Measurements from ENCODE around the gene IL22RA1. TPM values are rescaled to one million over a fixed set of nuclear protein-coding genes. Genes with fewer than 3 reads are reported as not detected.

The IL22RA1 gene, protein sequence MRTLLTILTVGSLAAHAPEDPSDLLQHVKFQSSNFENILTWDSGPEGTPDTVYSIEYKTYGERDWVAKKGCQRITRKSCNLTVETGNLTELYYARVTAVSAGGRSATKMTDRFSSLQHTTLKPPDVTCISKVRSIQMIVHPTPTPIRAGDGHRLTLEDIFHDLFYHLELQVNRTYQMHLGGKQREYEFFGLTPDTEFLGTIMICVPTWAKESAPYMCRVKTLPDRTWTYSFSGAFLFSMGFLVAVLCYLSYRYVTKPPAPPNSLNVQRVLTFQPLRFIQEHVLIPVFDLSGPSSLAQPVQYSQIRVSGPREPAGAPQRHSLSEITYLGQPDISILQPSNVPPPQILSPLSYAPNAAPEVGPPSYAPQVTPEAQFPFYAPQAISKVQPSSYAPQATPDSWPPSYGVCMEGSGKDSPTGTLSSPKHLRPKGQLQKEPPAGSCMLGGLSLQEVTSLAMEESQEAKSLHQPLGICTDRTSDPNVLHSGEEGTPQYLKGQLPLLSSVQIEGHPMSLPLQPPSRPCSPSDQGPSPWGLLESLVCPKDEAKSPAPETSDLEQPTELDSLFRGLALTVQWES
- total RNA-seq, result under 0.01 TPM in 1 of 2 replicates, not detected in the other

DNA sequence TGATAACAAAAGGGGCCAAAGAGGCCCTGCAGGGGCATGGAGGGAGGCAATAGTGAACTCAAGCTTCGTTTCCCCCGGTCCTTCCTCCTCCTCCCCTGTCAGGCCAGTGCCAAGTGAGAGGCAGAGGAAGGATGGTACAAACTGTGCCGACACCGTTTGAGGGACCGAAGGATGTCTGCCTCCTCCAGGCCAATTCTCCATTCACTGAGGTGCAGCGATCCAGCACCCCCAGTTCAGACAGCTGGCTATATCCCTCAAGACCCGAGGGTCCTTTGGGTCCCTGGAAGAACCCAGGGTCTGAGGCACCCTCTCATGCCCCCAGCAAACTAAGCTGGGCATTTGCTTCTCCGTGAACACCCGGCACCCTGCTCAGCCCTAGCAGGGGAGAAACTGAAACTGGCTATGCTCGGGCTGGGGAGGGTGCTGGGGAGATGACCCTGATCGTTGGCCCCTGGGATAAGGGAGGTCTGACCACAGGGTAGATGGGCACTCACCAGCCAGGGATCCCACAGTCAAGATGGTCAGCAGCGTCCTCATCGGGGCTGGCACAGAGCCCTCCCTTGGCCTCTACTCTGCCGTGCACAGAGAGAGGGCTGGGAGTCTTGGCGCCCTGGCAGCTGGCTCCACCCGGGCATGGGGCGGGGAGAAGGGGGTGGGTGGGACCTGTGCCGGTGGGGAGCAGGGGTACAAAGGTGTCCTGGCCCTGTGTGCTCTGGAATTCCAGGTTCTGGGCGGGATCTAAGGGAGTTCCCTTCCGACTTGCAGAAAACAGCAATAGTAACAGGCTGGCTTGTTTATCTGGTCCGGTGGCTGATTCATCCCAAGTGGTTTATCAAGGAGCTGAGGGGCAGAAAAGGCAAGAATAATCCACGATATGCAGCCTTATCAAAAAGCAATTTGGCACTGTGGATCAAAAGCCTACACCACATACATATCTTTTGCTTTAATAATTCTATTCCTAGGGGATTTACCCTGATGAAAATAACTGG, at the start of gene IL22RA1:
Gene IL22RA1, minus strand, starts transcription at position 595 of the 989 bp plus-strand sequence. Its CDS starts 58 bp downstream, at position 537.

DNA sequence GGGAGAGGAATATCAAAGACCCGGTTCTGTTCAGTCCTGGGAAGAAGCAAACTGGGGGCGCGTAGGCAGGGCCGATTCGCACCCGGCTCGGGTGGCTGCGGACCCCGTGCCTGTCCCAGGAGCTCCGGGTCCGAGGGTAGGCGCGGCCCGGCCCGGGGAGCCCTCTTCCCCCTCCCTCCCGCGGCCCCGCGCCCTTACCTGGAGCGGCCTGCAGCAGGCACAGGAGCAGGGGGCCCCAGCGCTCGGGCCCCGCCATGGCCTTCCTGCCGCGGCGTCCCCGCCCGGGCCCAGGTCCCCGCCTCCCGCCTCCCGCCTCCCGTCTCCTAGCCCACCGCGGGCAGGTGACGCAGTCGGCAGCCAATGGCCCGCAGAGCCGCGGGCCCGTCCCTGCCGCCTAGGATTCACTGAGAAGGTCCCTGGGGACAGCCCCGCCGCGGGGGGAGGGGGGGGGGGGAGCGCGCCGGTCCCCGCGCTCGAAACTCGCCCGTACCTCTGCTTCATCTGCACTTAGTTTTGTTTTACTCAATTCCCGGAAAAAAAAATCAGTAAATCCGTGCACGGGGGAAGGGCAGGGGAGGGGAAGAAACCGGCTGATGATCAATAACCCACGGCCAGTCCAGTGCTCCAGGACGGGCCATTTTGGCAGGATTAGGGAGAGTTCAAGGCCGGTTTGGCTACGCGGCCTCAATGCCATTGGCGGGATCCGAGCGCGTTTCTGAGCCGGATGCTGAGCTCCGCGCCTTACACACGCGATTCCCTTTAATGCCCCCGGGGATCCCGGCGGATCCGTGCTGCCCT, 44.3 kb upstream of the IL22RA1 start, which contains the start of gene IFNLR1:
Gene IFNLR1, minus strand, starts transcription at position 297 of the 798 bp plus-strand sequence. Its CDS starts 41 bp downstream, at position 256.

DNA sequence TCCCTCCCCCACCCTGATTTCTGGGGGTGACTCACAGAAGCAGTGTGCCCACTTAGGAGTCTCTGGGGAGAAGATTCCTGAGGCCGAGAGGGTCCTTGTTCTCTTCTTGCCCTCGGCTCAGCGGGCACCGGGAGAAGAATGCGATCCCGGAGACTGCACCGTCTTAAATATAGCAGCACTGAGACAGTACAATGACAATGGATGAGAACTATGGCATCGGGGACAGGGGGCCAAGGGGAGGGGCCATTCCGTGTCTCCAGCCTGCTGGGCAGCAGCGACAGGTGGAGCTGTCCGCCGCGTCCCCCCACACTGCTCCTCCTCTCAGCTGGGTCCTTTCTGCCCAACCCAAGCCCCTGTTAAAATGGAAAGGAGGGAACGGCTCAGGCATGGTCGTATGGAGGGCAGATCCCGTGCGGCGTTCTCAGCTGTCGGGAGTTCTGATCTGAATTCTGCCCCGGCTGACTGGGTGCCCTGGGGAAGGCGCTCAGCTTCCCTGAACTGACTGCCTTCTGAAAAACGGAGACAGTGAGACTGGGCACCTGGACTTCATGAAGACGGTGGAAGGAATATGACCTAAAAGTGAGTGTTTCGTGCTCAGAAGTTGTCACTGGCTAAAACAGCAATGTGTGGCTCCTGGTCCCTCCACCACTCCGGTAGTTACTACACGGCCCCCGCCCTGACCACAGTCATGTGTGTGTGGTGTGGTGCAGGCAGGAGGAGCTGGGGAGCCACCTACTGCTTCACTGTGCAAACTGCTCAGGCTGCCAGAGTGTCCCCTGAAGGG, 30.8 kb downstream of the IL22RA1 start, which contains the start of gene MYOM3:
Gene MYOM3, minus strand, starts transcription at position 140 of the 784 bp plus-strand sequence. CDS start 3,499 bp downstream, outside the sequence.

Other genes with a start within 250 kb of the IL22RA1 start
- not detected in 2 replicates for gene CNR2, start 229.8 kb downstream of the IL22RA1 start, total RNA-seq
- 68.9 and 83.4 TPM in 2 replicates for gene PNRC2, start 183.3 kb downstream of the IL22RA1 start, total RNA-seq
- 102 and 125 TPM in 2 replicates for gene SRSF10, start 162.8 kb downstream of the IL22RA1 start, total RNA-seq
- 0.14 TPM in 1 of 2 replicates, not detected in the other for gene MYOM3, start 31.0 kb downstream of the IL22RA1 start, total RNA-seq
- gene IFNLR1, start 44.1 kb upstream of the IL22RA1 start, total RNA-seq, result not detected in 2 replicates
- gene GRHL3, start 176.2 kb upstream of the IL22RA1 start, total RNA-seq, result not detected in 2 replicates